A549 (cell line): ENCODE results near the gene TM7SF2.

Experiments used
- FOXS1 ChIP-seq: fragments of 250-450 bp; sonication (Bioruptor Pico); IDR thresholded peaks from 2 replicates; pipeline ENCODE4 v1.5.0; 2020; ENCODE audit warnings: mild to moderate bottlenecking, moderate library complexity
- MAZ ChIP-seq: fragments of 150-350 bp; IDR thresholded peaks from 2 replicates; pipeline ENCODE4 v1.6.1; 2014; ENCODE audit warnings: antibody characterized with exemption, low read depth, low read length, borderline replicate concordance
- MYC ChIP-seq: IDR thresholded peaks from 2 replicates; pipeline ENCODE4 v1.6.1; 2012; ENCODE audit warnings: mild to moderate bottlenecking, inconsistent platforms, low read length, improper control_type of control experiment, borderline replicate concordance
- TF ChIP-seq, protein P1 (sequence below): fragments of 150-350 bp; IDR thresholded peaks from 2 replicates; pipeline ENCODE4 v1.6.1; 2014; ENCODE audit warnings: low read depth, mild to moderate bottlenecking, low read length
- TF ChIP-seq, protein P2 (sequence below): fragments of >200 bp; sonication (Bioruptor Twin); formaldehyde crosslinking; IDR thresholded peaks from 3 replicates; pipeline ENCODE4 v1.5.1; 2016

DNA sequence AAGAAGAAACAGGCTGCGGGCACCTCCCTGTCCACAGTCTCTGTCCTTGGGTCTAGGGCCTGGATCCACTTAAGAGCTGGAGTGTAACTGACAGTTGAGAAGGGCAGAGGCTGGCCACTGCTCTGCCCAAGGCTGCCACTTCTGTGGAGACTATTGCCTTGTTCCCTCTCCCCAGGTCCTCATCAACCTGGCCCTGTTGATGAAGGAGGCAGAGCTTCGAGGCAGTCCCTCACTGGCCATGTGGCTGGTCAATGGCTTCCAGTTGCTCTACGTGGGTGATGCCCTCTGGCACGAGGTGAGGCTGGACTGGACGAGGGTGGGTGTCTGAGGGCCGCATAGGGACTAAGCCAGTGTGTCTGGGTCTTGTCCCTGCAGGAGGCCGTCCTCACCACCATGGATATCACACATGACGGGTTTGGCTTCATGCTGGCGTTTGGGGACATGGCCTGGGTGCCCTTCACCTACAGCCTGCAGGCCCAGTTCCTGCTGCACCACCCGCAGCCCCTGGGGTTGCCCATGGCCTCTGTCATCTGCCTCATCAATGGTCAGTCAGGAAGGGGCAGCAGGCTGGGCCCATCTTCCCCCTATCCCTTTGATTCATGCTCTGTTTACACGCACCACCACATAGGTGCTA, 3.0 kb downstream of the TM7SF2 start:
- TF ChIP-seq, protein P1, sequence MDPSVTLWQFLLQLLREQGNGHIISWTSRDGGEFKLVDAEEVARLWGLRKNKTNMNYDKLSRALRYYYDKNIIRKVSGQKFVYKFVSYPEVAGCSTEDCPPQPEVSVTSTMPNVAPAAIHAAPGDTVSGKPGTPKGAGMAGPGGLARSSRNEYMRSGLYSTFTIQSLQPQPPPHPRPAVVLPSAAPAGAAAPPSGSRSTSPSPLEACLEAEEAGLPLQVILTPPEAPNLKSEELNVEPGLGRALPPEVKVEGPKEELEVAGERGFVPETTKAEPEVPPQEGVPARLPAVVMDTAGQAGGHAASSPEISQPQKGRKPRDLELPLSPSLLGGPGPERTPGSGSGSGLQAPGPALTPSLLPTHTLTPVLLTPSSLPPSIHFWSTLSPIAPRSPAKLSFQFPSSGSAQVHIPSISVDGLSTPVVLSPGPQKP: no peak
- TF ChIP-seq MYC (no peak), MAZ (no peak), FOXS1 (no peak)
- TF ChIP-seq, protein P2, sequence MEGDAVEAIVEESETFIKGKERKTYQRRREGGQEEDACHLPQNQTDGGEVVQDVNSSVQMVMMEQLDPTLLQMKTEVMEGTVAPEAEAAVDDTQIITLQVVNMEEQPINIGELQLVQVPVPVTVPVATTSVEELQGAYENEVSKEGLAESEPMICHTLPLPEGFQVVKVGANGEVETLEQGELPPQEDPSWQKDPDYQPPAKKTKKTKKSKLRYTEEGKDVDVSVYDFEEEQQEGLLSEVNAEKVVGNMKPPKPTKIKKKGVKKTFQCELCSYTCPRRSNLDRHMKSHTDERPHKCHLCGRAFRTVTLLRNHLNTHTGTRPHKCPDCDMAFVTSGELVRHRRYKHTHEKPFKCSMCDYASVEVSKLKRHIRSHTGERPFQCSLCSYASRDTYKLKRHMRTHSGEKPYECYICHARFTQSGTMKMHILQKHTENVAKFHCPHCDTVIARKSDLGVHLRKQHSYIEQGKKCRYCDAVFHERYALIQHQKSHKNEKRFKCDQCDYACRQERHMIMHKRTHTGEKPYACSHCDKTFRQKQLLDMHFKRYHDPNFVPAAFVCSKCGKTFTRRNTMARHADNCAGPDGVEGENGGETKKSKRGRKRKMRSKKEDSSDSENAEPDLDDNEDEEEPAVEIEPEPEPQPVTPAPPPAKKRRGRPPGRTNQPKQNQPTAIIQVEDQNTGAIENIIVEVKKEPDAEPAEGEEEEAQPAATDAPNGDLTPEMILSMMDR: no peak
